Osteoblast (primary cell): Measurements from ENCODE around the gene TBCD. TPM values are rescaled to one million over a fixed set of nuclear protein-coding genes. Genes with fewer than 3 reads are reported as not detected.
A peak's percentile ranks its signal among the peaks of the same experiment; 100 is the strongest.

ENCODE experiments used
- DNase-seq: peaks from one replicate; pipeline ENCODE4 v3.0.0; 2011; ENCODE audit warnings: low spot score, mixed read lengths; ENCODE audit not compliant: insufficient read length; ENCODE audit errors: missing footprints
- H2AFZ ChIP-seq: 2 replicates; pipeline ENCODE4 v1.6.0; 2011; ENCODE audit warnings: mild to moderate bottlenecking, low read length
- H3K27ac ChIP-seq: 2 replicates; pipeline ENCODE4 v1.5.1; 2011; ENCODE audit warnings: mild to moderate bottlenecking, low read depth, low read length, moderate library complexity
- H3K27me3 ChIP-seq: 2 replicates; pipeline ENCODE4 v1.6.0; 2012; ENCODE audit warnings: mild to moderate bottlenecking, control low read depth, inconsistent platforms, low read length, moderate library complexity; ENCODE audit not compliant: insufficient read depth
- H3K36me3 ChIP-seq: 2 replicates; pipeline ENCODE4 v1.5.1; 2011; ENCODE audit warnings: mild to moderate bottlenecking, low read length, control low read depth, moderate library complexity; ENCODE audit not compliant: insufficient read depth
- H3K4me1 ChIP-seq: 2 replicates; pipeline ENCODE4 v1.5.1; 2011; ENCODE audit warnings: mild to moderate bottlenecking, low read length, control low read depth, moderate library complexity; ENCODE audit not compliant: insufficient read depth
- H3K4me2 ChIP-seq: 2 replicates; pipeline ENCODE4 v1.6.0; 2011; ENCODE audit warnings: mild to moderate bottlenecking, low read length; ENCODE audit not compliant: insufficient read depth
- H3K4me3 ChIP-seq: fragments of 200-600 bp; sonication (generic); 3 replicates; pipeline ENCODE4 v1.5.1; 2012; ENCODE audit warnings: mild to moderate bottlenecking, low read length, inconsistent platforms; ENCODE audit not compliant: insufficient read depth
- H3K79me2 ChIP-seq: 2 replicates; pipeline ENCODE4 v1.6.0; 2012; ENCODE audit warnings: mild to moderate bottlenecking, low read length, control low read depth, inconsistent platforms; ENCODE audit not compliant: insufficient read depth
- H3K9me3 ChIP-seq: 2 replicates; pipeline ENCODE4 v1.5.1; 2011; ENCODE audit warnings: low read depth, low read length, control low read depth
- H4K20me1 ChIP-seq: 2 replicates; pipeline ENCODE4 v1.6.0; 2012; ENCODE audit warnings: mild to moderate bottlenecking, low read length, control low read depth; ENCODE audit not compliant: insufficient read depth
- total RNA-seq: library from RNA; depleted of rRNA; stranded (reverse); fragments of >200 nt; gene quantifications from 2 replicates; pipeline ENCODE4 v1.2.3, GENCODE V29; 2012
- TF ChIP-seq, protein P1 (sequence below): IDR thresholded peaks from 2 replicates; pipeline ENCODE4 v1.5.1; 2011; ENCODE audit warnings: mild to moderate bottlenecking, low read depth, low read length, moderate library complexity; ENCODE audit errors: extremely low read depth

Gene TBCD
- total RNA-seq, 1 donor = 29.0 TPM

DNA sequence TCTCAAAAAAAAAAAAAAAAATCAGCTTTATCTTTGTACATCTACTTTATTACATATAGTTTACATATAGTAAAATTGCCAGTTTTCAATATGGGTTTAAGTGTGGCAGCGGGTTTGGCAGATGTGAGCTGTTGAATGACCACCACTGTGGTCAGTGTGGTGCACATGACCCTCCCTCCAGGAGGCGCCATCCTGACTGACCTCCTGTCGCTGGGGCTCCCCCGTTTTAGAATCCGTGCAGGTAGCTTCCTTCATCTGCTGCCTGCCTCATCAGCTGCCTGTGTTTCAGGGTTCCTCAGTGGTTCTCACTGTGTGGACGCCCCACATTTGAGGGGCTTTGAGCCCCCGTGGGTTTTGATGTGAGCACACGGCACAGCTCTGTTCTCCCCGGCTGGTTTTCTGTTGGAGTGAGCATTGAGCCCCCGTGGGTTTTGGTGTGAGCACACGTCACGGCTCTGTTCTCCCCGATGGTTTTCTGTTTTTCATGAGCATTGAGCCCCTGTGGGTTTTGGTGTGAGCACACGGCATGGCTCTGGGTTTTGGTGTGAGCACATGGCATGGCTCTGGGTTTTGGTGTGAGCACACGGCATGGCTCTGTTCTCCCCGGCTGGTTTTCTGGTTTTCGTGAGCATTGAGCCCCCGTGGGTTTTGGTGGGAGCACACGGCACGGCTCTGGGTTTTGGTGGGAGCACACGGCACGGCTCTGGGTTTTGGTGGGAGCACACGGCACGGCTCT lies 145.8 kb downstream of the TBCD start:
- H3K79me2 ChIP-seq = peaks cover 9% of the 10 kb centered on the region
- H2AFZ ChIP-seq = no peak overlapping the region
- H4K20me1 ChIP-seq = no peaks in the 10 kb centered on the region
- no peaks in the 10 kb centered on the region for H3K27me3 ChIP-seq
- TF ChIP-seq, protein P1, sequence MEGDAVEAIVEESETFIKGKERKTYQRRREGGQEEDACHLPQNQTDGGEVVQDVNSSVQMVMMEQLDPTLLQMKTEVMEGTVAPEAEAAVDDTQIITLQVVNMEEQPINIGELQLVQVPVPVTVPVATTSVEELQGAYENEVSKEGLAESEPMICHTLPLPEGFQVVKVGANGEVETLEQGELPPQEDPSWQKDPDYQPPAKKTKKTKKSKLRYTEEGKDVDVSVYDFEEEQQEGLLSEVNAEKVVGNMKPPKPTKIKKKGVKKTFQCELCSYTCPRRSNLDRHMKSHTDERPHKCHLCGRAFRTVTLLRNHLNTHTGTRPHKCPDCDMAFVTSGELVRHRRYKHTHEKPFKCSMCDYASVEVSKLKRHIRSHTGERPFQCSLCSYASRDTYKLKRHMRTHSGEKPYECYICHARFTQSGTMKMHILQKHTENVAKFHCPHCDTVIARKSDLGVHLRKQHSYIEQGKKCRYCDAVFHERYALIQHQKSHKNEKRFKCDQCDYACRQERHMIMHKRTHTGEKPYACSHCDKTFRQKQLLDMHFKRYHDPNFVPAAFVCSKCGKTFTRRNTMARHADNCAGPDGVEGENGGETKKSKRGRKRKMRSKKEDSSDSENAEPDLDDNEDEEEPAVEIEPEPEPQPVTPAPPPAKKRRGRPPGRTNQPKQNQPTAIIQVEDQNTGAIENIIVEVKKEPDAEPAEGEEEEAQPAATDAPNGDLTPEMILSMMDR = no peak
- no peak overlapping the region for H3K27ac ChIP-seq
- DNase-seq = no peak
- no peak overlapping the region for H3K4me3 ChIP-seq
- no peaks in the 10 kb centered on the region for H3K36me3 ChIP-seq
- H3K4me2 ChIP-seq = no peak overlapping the region
- peaks cover 2% of the 10 kb centered on the region for H3K4me1 ChIP-seq
- H3K9me3 ChIP-seq = no peaks in the 10 kb centered on the region

GRCh38 chr17:82898976-82899514 lies 147.2 kb downstream of the TBCD start:
- no peak overlapping the region for H3K4me3 ChIP-seq
- H3K9me3 ChIP-seq = no peaks in the 10 kb centered on the region
- H3K4me1 ChIP-seq = peaks cover 2% of the 10 kb centered on the region
- no peak overlapping the region for H3K27ac ChIP-seq
- H3K27me3 ChIP-seq = no peaks in the 10 kb centered on the region
- no peaks in the 10 kb centered on the region for H3K36me3 ChIP-seq
- peaks cover 9% of the 10 kb centered on the region for H3K79me2 ChIP-seq
- TF ChIP-seq, protein P1 = no peak
- no peaks in the 10 kb centered on the region for H4K20me1 ChIP-seq
- H3K4me2 ChIP-seq = no peak overlapping the region
- H2AFZ ChIP-seq = no peak overlapping the region
- DNase-seq = no peak

GRCh38 chr17:82899941-82900340 lies 148.1 kb downstream of the TBCD start:
- H3K27ac ChIP-seq = peak overlapping the region; percentile 76
- no peaks in the 10 kb centered on the region for H3K9me3 ChIP-seq
- peak overlapping the region; percentile 65 for H2AFZ ChIP-seq

DNA sequence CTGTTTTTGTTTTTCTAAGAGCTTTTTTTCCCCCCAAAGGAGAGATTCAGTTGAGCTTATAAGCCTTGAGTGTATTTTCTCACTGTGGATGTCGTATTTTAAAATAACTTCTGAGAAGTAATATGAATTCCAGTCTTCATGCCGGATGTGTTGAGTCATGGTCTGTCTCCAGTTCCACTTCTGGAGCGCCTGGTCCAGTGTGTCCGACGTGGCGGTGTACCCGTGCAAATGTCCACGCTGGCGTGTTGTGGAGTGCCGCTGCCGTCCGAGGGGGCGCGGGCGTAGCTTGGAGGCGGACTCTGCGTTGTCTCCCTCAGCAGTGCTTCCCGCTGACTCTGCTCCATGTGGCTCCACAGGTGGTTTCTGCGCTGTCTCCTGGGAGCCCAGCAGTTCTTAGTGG lies 148.9 kb downstream of the TBCD start:
- peak overlapping the region; percentile 76 for H3K27ac ChIP-seq
- DNase-seq = peak; percentile 96
- H2AFZ ChIP-seq = peak overlapping the region; percentile 65
- TF ChIP-seq, protein P1 = no peak
- H3K4me1 ChIP-seq = peaks cover 2% of the 10 kb centered on the region
- H4K20me1 ChIP-seq = no peaks in the 10 kb centered on the region
- H3K36me3 ChIP-seq = peaks cover 3% of the 10 kb centered on the region
- peaks cover 9% of the 10 kb centered on the region for H3K79me2 ChIP-seq
- peak overlapping the region; percentile 51 for H3K4me2 ChIP-seq
- H3K9me3 ChIP-seq = no peaks in the 10 kb centered on the region
- peak overlapping the region; percentile 49 for H3K4me3 ChIP-seq
- H3K27me3 ChIP-seq = no peaks in the 10 kb centered on the region

More at GRCh38 chr17:82899941-82900340, 148.1 kb downstream of the TBCD start:
- Histone ChIP-seq H3K27me3 (no peaks in the 10 kb centered on the region), H3K4me1 (peaks cover 2% of the 10 kb centered on the region), H3K36me3 (peaks cover 3% of the 10 kb centered on the region), H3K4me2 (peak overlapping the region; percentile 51), H3K4me3 (no peak overlapping the region), H4K20me1 (no peaks in the 10 kb centered on the region), H3K79me2 (peaks cover 9% of the 10 kb centered on the region)
- TF ChIP-seq, protein P1 = no peak
- no peak for DNase-seq
